Measurements from ENCODE around the gene PCDHGB7. TPM values are rescaled to one million over a fixed set of nuclear protein-coding genes. Genes with fewer than 3 reads are reported as not detected.

PCDHGB7 gene
- total RNA-seq, 1 donor from 2014 or later: 0.13 TPM

GRCh38 chr5:141465351-141465750 is 47.9 kb downstream of the PCDHGB7 start:
- no peak for DNase-seq (ENCODE audit: low spot score)
- Mint-ChIP-seq H3K36me3 (ENCODE audit: low read depth) (no peaks in the 10 kb centered on the region), H3K4me3 (no peak overlapping the region), H3K4me1 (ENCODE audit: low read depth) (no peaks in the 10 kb centered on the region), H3K9me3 (no peaks in the 10 kb centered on the region), H3K27ac (no peak overlapping the region), H3K27me3 (ENCODE audit: insufficient read depth) (peaks cover 8% of the 10 kb centered on the region)
- intact Hi-C loops (cut with micrococcal nuclease): no loop called here

Other genes with a start within 250 kb of the PCDHGB7 start
- not detected in 2 replicates for gene PCDHB7, start 245.0 kb upstream of the PCDHGB7 start, total RNA-seq
- gene PCDHB8, start 239.9 kb upstream of the PCDHGB7 start, total RNA-seq: not detected in 2 replicates
- gene PCDHB16, start 235.3 kb upstream of the PCDHGB7 start, total RNA-seq: not detected in 2 replicates
- gene PCDHB9, start 230.5 kb upstream of the PCDHGB7 start, total RNA-seq: not detected in 2 replicates
- not detected in 2 replicates for gene PCDHB10, start 225.3 kb upstream of the PCDHGB7 start, total RNA-seq
- not detected in 2 replicates for gene PCDHB11, start 218.1 kb upstream of the PCDHGB7 start, total RNA-seq
- not detected in 2 replicates for gene PCDHB12, start 209.0 kb upstream of the PCDHGB7 start, total RNA-seq
- not detected in 2 replicates for gene PCDHB13, start 203.8 kb upstream of the PCDHGB7 start, total RNA-seq
- not detected in 2 replicates for gene PCDHB14, start 194.3 kb upstream of the PCDHGB7 start, total RNA-seq
- gene PCDHB15, start 172.3 kb upstream of the PCDHGB7 start, total RNA-seq: not detected in 2 replicates
- 0.20 and 0.57 TPM in 2 replicates for gene SLC25A2, start 113.6 kb upstream of the PCDHGB7 start, total RNA-seq
- gene TAF7, start 96.9 kb upstream of the PCDHGB7 start, total RNA-seq: 71.6 and 73.7 TPM in 2 replicates
- gene PCDHGA1, start 87.2 kb upstream of the PCDHGB7 start, total RNA-seq: 0.10 TPM in 2 replicates
- gene PCDHGA2, start 78.9 kb upstream of the PCDHGB7 start, total RNA-seq: 0.08 and 0.17 TPM in 2 replicates
- gene PCDHGA3, start 73.8 kb upstream of the PCDHGB7 start, total RNA-seq: 0.10 TPM in 1 of 2 replicates, not detected in the other
- gene PCDHGB1, start 67.6 kb upstream of the PCDHGB7 start, total RNA-seq: 0.18 and 0.32 TPM in 2 replicates
- gene PCDHGA4, start 62.7 kb upstream of the PCDHGB7 start, total RNA-seq: 0.21 and 0.44 TPM in 2 replicates
- 0.47 and 0.93 TPM in 2 replicates for gene PCDHGB2, start 57.7 kb upstream of the PCDHGB7 start, total RNA-seq
- 0.24 and 0.31 TPM in 2 replicates for gene PCDHGA5, start 53.5 kb upstream of the PCDHGB7 start, total RNA-seq
- gene PCDHGB3, start 47.4 kb upstream of the PCDHGB7 start, total RNA-seq: 0.47 and 0.66 TPM in 2 replicates
- gene PCDHGA6, start 43.8 kb upstream of the PCDHGB7 start, total RNA-seq: 0.16 and 0.42 TPM in 2 replicates
- 0.16 and 0.22 TPM in 2 replicates for gene PCDHGA7, start 34.9 kb upstream of the PCDHGB7 start, total RNA-seq
- gene PCDHGB4, start 30.0 kb upstream of the PCDHGB7 start, total RNA-seq: 0.18 and 0.27 TPM in 2 replicates
- gene PCDHGA8, start 25.0 kb upstream of the PCDHGB7 start, total RNA-seq: 0.03 TPM in 1 of 2 replicates, not detected in the other
- gene PCDHGB5, start 19.7 kb upstream of the PCDHGB7 start, total RNA-seq: 0.56 and 0.83 TPM in 2 replicates
- gene PCDHGA9, start 14.9 kb upstream of the PCDHGB7 start, total RNA-seq: 0.21 and 0.39 TPM in 2 replicates
- 0.12 and 0.18 TPM in 2 replicates for gene PCDHGB6, start 9.7 kb upstream of the PCDHGB7 start, total RNA-seq
- gene PCDHGA10, start 4.7 kb upstream of the PCDHGB7 start, total RNA-seq: 0.10 and 0.13 TPM in 2 replicates
- 0.16 and 0.24 TPM in 2 replicates for gene PCDHGA11, start 3.4 kb downstream of the PCDHGB7 start, total RNA-seq
- 0.18 TPM in 1 of 2 replicates, not detected in the other for gene PCDHGA12, start 12.8 kb downstream of the PCDHGB7 start, total RNA-seq
- 0.31 and 0.32 TPM in 2 replicates for gene PCDHGC3, start 58.3 kb downstream of the PCDHGB7 start, total RNA-seq
- gene PCDHGC4, start 67.4 kb downstream of the PCDHGB7 start, total RNA-seq: not detected in 2 replicates
- not detected in 2 replicates for gene PCDHGC5, start 71.4 kb downstream of the PCDHGB7 start, total RNA-seq
- gene DIAPH1, start 201.3 kb downstream of the PCDHGB7 start, total RNA-seq: 221 and 234 TPM in 2 replicates
- 83.1 and 87.2 TPM in 2 replicates for gene HDAC3, start 219.2 kb downstream of the PCDHGB7 start, total RNA-seq
- 19.3 and 19.5 TPM in 2 replicates for gene RELL2, start 219.3 kb downstream of the PCDHGB7 start, total RNA-seq
- gene FCHSD1, start 233.7 kb downstream of the PCDHGB7 start, total RNA-seq: 37.0 and 37.1 TPM in 2 replicates